ENCODE results near the gene ZFHX3.

DNA sequence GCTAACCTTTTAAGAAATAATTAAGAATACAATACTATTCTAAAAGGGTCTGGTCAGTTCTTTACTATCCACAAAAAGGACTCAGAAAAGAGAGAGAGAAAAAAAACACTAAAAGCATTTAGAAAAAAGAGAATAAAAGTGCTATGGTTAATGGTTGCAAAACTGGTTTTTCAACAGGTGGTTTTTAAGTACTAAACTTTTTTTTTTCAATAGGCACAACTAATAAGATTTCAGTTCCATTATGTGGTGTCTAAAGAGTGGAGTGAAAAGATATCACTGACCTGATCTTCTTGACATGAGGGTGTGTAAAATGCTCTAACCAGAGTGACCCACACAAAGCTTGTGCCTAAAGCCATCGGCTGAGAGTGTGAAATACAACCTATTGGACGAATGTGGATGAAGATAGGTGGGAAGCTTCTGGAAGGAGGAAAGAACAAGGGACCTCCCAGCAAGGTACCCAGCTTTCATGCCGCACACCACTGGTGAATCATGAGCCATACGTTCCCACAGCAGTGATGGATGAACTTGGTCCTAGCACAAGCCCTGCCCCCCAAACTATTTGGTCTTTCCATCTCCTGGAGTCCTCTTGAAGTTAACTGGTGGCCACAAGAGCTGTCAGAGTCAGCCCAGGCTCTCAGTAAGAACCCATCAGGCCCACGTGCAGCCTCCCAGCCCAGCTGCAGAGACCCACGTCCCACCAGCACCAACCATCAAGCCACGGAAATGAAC, 103.0 kb downstream of the ZFHX3 start:
- TF ChIP-seq POLR2AphosphoS5 (IDR thresholded peaks at IDR 0.05; ENCODE audit: low read length), result no peak
- no peak for TF ChIP-seq FOXK2 (IDR thresholded peaks at IDR 0.05)
- TF ChIP-seq, protein P1, sequence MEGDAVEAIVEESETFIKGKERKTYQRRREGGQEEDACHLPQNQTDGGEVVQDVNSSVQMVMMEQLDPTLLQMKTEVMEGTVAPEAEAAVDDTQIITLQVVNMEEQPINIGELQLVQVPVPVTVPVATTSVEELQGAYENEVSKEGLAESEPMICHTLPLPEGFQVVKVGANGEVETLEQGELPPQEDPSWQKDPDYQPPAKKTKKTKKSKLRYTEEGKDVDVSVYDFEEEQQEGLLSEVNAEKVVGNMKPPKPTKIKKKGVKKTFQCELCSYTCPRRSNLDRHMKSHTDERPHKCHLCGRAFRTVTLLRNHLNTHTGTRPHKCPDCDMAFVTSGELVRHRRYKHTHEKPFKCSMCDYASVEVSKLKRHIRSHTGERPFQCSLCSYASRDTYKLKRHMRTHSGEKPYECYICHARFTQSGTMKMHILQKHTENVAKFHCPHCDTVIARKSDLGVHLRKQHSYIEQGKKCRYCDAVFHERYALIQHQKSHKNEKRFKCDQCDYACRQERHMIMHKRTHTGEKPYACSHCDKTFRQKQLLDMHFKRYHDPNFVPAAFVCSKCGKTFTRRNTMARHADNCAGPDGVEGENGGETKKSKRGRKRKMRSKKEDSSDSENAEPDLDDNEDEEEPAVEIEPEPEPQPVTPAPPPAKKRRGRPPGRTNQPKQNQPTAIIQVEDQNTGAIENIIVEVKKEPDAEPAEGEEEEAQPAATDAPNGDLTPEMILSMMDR (IDR thresholded peaks at IDR 0.05 in 2 of 3, conservative IDR thresholded peaks at IDR 0.05 in 1 of 3; ENCODE audit: control insufficient read depth in 2 of 3, extremely low read depth in 1 of 3, insufficient read depth in 1 of 3, low read depth in 3 of 3, low read length in 3 of 3), result no peak
- TF ChIP-seq CREB1 (IDR thresholded peaks at IDR 0.05; ENCODE audit: low read depth), result no peak
- TF ChIP-seq TCF7 (IDR thresholded peaks at IDR 0.05; ENCODE audit: borderline replicate concordance), result no peak
- no peak for TF ChIP-seq EZH2 (IDR thresholded peaks at IDR 0.05; ENCODE audit: borderline replicate concordance, control insufficient read depth, low read depth, low read length)
- TF ChIP-seq CHD1 (IDR thresholded peaks at IDR 0.05; ENCODE audit: low read depth, low read length), result no peak
- no peak for TF ChIP-seq RUNX3 (IDR thresholded peaks at IDR 0.05; ENCODE audit: low read length)
- TF ChIP-seq TCF12 (IDR thresholded peaks at IDR 0.05; ENCODE audit: low read depth, low read length), result no peak
- no peak for TF ChIP-seq CREM (IDR thresholded peaks at IDR 0.05; ENCODE audit: low read depth)
- TF ChIP-seq, protein P2, sequence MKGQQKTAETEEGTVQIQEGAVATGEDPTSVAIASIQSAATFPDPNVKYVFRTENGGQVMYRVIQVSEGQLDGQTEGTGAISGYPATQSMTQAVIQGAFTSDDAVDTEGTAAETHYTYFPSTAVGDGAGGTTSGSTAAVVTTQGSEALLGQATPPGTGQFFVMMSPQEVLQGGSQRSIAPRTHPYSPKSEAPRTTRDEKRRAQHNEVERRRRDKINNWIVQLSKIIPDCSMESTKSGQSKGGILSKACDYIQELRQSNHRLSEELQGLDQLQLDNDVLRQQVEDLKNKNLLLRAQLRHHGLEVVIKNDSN (IDR thresholded peaks at IDR 0.05; ENCODE audit: borderline replicate concordance, extremely low read length, insufficient read depth, low read depth, low read length), result no peak
- TF ChIP-seq ZNF274 (IDR thresholded peaks at IDR 0.05; ENCODE audit: insufficient read depth, insufficient read length), result no peak
- TF ChIP-seq FOXM1 (IDR thresholded peaks at IDR 0.05; ENCODE audit: low read depth, low read length), result no peak
